Measurements from ENCODE around the gene CTNNA3. TPM values are rescaled to one million over a fixed set of nuclear protein-coding genes. Genes with fewer than 3 reads are reported as not detected.

CTNNA3 gene
- polyA plus RNA-seq, 1 experiment: not detected

DNA sequence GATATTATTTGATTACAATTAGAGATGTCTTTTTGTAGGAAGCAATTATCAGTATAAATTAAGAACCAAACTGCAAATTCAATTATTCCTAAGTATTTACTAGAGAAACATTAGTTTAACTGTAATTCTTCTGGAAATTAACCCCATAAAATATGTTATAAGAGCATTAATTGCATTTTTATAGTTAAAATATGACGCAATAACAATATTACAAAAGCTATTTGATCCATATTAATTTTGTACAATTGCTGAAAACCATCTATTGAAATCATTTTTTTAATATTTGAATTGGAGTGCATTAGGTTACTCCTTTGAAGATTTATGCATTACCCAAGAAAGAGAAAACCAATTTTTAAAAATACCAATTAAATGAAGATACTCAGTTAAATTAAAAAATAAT lies 1024.9 kb downstream of the CTNNA3 start:
- POLR2A ChIA-PET: no interaction called here
- H3K36me3 ChIP-seq (ENCODE audit: control insufficient read depth, insufficient read depth, low read length): no peaks in the 10 kb centered on the region
- DNase-seq (ENCODE audit: low read depth): no peak
- no peak overlapping the region for H3K4me3 ChIP-seq (ENCODE audit: low read depth, low read length)
- TF ChIP-seq, protein P1, sequence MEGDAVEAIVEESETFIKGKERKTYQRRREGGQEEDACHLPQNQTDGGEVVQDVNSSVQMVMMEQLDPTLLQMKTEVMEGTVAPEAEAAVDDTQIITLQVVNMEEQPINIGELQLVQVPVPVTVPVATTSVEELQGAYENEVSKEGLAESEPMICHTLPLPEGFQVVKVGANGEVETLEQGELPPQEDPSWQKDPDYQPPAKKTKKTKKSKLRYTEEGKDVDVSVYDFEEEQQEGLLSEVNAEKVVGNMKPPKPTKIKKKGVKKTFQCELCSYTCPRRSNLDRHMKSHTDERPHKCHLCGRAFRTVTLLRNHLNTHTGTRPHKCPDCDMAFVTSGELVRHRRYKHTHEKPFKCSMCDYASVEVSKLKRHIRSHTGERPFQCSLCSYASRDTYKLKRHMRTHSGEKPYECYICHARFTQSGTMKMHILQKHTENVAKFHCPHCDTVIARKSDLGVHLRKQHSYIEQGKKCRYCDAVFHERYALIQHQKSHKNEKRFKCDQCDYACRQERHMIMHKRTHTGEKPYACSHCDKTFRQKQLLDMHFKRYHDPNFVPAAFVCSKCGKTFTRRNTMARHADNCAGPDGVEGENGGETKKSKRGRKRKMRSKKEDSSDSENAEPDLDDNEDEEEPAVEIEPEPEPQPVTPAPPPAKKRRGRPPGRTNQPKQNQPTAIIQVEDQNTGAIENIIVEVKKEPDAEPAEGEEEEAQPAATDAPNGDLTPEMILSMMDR (IDR thresholded peaks at IDR 0.05; ENCODE audit: insufficient read depth, low read depth, low read length): no peak
- CTCF ChIA-PET: no interaction called here
- H3K27me3 ChIP-seq (ENCODE audit: control insufficient read depth, insufficient read depth, low read length): no peaks in the 10 kb centered on the region

DNA sequence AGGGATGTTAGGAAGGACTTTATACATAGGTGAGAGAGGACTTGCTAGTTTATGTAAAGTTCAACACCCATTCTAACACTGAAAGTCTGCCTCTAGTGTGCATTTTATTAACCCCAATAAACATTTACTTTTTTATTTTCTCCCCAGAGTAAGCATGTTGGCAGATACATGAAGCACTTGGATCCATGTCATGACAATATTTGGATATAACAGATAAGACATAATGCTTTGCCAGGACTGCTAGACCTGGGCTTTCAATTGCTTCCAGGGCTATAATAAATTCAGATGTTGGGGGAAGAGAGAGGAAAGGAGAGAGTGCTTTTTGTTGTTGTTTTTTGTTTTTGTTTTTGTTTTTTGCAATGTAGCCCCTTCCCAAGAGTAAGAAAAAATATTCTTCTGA lies 1039.5 kb downstream of the CTNNA3 start:
- H3K36me3 ChIP-seq (ENCODE audit: control insufficient read depth, insufficient read depth, low read length): no peaks in the 10 kb centered on the region
- no peak for DNase-seq (ENCODE audit: low read depth)
- POLR2A ChIA-PET: no interaction called here
- H3K4me3 ChIP-seq (ENCODE audit: low read depth, low read length): no peak overlapping the region
- CTCF ChIA-PET: no interaction called here
- no peaks in the 10 kb centered on the region for H3K27me3 ChIP-seq (ENCODE audit: control insufficient read depth, insufficient read depth, low read length)
- TF ChIP-seq, protein P1 (IDR thresholded peaks at IDR 0.05; ENCODE audit: insufficient read depth, low read depth, low read length): no peak

DNA sequence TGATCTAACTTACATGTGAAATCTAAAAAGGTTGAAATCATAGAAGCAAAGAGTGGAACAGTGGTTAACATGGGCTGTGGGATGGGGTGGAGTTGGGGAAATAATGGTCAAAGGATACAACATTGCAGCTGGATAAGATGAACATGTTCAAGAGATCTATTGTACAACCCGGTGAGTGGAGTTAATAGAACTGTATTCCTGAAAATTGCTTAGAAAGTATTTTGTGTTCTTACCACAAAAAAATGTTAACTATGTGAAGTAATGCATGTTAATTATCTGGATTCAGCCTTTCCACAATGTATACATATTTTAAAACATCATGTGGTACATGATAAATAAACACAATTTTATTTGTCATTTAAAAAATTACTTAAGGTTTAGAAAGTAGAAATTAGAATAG lies 1041.1 kb downstream of the CTNNA3 start:
- CTCF ChIA-PET: no interaction called here
- no peak for DNase-seq (ENCODE audit: low read depth)
- POLR2A ChIA-PET: no interaction called here
- Histone ChIP-seq H3K36me3 (ENCODE audit: control insufficient read depth, insufficient read depth, low read length) (no peaks in the 10 kb centered on the region), H3K27me3 (ENCODE audit: control insufficient read depth, insufficient read depth, low read length) (no peaks in the 10 kb centered on the region), H3K4me3 (ENCODE audit: low read depth, low read length) (no peak overlapping the region)
- TF ChIP-seq, protein P1 (IDR thresholded peaks at IDR 0.05; ENCODE audit: insufficient read depth, low read depth, low read length): no peak

DNA sequence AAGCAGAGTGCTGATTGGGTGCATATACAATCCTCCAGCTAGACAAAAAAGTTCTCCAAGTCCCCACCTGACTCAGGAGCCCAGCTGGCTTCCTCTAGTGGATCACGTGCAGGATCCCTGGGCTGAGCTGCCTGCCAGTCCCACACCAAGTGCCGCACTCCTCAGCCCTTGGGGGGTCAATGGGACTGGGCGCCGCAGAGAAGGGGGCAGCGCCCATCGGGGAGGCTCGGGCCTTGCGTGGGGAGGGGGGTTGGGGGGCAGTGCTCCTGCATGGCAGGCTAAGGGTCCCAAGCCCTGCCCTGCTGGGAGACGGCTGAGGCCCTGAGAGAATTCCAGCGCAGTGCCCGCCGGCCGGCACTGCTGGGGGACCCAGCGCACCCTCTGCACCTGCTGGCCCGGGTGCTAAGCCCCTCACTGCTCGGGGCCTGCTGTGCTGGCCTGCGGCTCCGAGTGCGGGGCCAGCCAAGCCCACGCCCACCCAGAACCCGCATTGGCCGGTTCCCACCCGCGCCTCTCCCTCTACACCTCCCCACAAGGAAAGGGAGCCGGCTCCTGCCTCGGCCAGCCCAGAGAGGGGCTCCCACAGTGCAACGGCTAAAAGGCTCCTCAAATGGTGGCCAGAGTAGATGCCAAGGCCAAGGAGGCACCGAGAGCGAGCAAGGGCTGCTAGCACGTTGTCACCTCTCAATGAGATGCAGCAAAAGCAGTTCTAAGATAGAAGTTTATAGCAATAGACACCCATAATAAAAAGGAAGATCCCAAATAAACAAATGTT lies 1044.5 kb downstream of the CTNNA3 start:
- TF ChIP-seq, protein P1 (IDR thresholded peaks at IDR 0.05; ENCODE audit: insufficient read depth, low read depth, low read length): no peak
- POLR2A ChIA-PET: no interaction called here
- no peaks in the 10 kb centered on the region for H3K27me3 ChIP-seq (ENCODE audit: control insufficient read depth, insufficient read depth, low read length)
- CTCF ChIA-PET: interaction anchor here (0.9 kb wide), 1 partner anchor 147 kb away, joined by 3 read pairs; no protein-coding TSS in a partner anchor
- no peaks in the 10 kb centered on the region for H3K36me3 ChIP-seq (ENCODE audit: control insufficient read depth, insufficient read depth, low read length)
- no peak for DNase-seq (ENCODE audit: low read depth)
- H3K4me3 ChIP-seq (ENCODE audit: low read depth, low read length): no peak overlapping the region

DNA sequence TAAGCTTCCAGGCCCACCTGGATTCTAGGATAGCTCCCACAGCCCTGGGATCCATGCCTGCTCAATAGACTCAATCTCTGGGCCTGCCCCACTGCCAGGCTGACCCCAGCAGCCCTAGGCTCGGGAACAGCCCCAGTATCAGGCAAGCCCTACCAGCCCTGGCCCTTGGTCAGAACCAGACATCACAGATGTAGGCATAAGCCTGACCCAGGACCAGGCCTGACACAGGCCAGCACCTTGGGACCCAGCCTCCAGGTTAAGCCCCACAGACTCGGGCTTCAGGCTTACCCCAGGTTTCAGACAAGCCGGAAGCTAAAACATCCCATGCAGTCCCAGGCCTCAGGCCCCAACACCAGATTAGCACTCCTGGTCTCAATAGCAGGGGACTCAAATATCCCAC lies 1046.4 kb downstream of the CTNNA3 start:
- no peak for DNase-seq (ENCODE audit: low read depth)
- POLR2A ChIA-PET: no interaction called here
- no peaks in the 10 kb centered on the region for H3K27me3 ChIP-seq (ENCODE audit: control insufficient read depth, insufficient read depth, low read length)
- TF ChIP-seq, protein P1 (IDR thresholded peaks at IDR 0.05; ENCODE audit: insufficient read depth, low read depth, low read length): no peak
- no peak overlapping the region for H3K4me3 ChIP-seq (ENCODE audit: low read depth, low read length)
- CTCF ChIA-PET: no interaction called here
- H3K36me3 ChIP-seq (ENCODE audit: control insufficient read depth, insufficient read depth, low read length): no peaks in the 10 kb centered on the region

All from BJ (cell line).